Keratinocyte (primary cell): Measurements from ENCODE around the gene MIER3. TPM values are rescaled to one million over a fixed set of nuclear protein-coding genes. Genes with fewer than 3 reads are reported as not detected.

ENCODE experiments used
- DNase-seq: peaks from one replicate; pipeline ENCODE4 v3.0.0-alpha.2; 2011; ENCODE audit warnings: low read depth, missing footprints, low spot score
- FAIRE-seq: peaks from 2 replicates; lab custom pipeline; 2011; peaks lifted over from hg19 to GRCh38; lab: Jason Lieb, UNC
- H2AFZ ChIP-seq: 2 replicates; pipeline ENCODE4 v1.6.0; 2012; ENCODE audit warnings: low read length, control low read depth, inconsistent platforms; ENCODE audit not compliant: control insufficient read depth
- H3K27ac ChIP-seq: 2 replicates; pipeline ENCODE4 v1.5.1; 2011; ENCODE audit warnings: low read length; ENCODE audit not compliant: control insufficient read depth, insufficient read depth
- H3K27me3 ChIP-seq: 3 replicates; pipeline ENCODE4 v1.6.0; 2011; ENCODE audit warnings: low read length; ENCODE audit not compliant: control insufficient read depth, insufficient read depth; ENCODE audit errors: extremely low read depth
- H3K36me3 ChIP-seq, 2 experiments: 2 replicates in 1 of 2; 3 replicates in 1 of 2; pipeline ENCODE4 v1.5.1; 2011; ENCODE audit warnings: low read length in 2 of 2, mild to moderate bottlenecking in 1 of 2; ENCODE audit not compliant: control insufficient read depth in 2 of 2, insufficient read depth in 2 of 2; ENCODE audit errors: extremely low read depth in 1 of 2
- H3K4me1 ChIP-seq: 3 replicates; pipeline ENCODE4 v1.5.1; 2011; ENCODE audit warnings: low read length; ENCODE audit not compliant: control insufficient read depth, insufficient read depth; ENCODE audit errors: extremely low read depth
- H3K4me2 ChIP-seq: 3 replicates; pipeline ENCODE4 v1.6.0; 2011; ENCODE audit warnings: low read depth, low read length; ENCODE audit not compliant: control insufficient read depth, insufficient read depth; ENCODE audit errors: extremely low read depth
- H3K4me3 ChIP-seq, 3 experiments: fragments of 200-600 bp in 1 of 3; sonication (generic) in 1 of 3; 2 replicates in 2 of 3; 3 replicates in 1 of 3; pipeline ENCODE4 v1.5.1; 2011 to 2016; ENCODE audit warnings: low read length in 3 of 3, mild to moderate bottlenecking in 3 of 3, control low read depth in 2 of 3, inconsistent platforms in 1 of 3, low read depth in 1 of 3, mixed read lengths in 1 of 3, mixed run types in 1 of 3, moderate library complexity in 1 of 3; ENCODE audit not compliant: control insufficient read depth in 2 of 3, insufficient read depth in 2 of 3; ENCODE audit errors: extremely low read depth in 1 of 3
- H3K79me2 ChIP-seq: 2 replicates; pipeline ENCODE4 v1.6.0; 2012; ENCODE audit warnings: low read length; ENCODE audit not compliant: control insufficient read depth, insufficient read depth
- H3K9ac ChIP-seq: 3 replicates; pipeline ENCODE4 v1.6.0; 2011; ENCODE audit warnings: low read length; ENCODE audit not compliant: control insufficient read depth, insufficient read depth; ENCODE audit errors: extremely low read depth
- H3K9me1 ChIP-seq: 3 replicates; pipeline ENCODE4 v1.6.0; 2011; ENCODE audit warnings: low read length; ENCODE audit not compliant: control insufficient read depth, insufficient read depth; ENCODE audit errors: extremely low read depth
- H3K9me3 ChIP-seq: 2 replicates; pipeline ENCODE4 v1.5.1; 2012; ENCODE audit warnings: low read depth, low read length; ENCODE audit not compliant: control insufficient read depth
- H4K20me1 ChIP-seq: 3 replicates; pipeline ENCODE4 v1.6.0; 2011; ENCODE audit warnings: low read length; ENCODE audit not compliant: control insufficient read depth, insufficient read depth; ENCODE audit errors: extremely low read depth
- EZH2 ChIP-seq: IDR thresholded peaks from one replicate; pipeline ENCODE4 v1.6.1; 2012; ENCODE audit warnings: inconsistent platforms, mild to moderate bottlenecking, low read length, moderate library complexity
- dilution Hi-C: fragments of 300-500 bp; cut with MboI; formaldehyde crosslinking; loops from one replicate; pipeline ENCODE4 v1.7.0; 2020; ENCODE audit warnings: low sequenced_read_pairs; ENCODE audit not compliant: extremely low pct_ligation_motif_present
- polyA plus RNA-seq, 5 experiments: library from polyadenylated mRNA; depleted of rRNA in 3 of 5; stranded (reverse) in 3 of 5; stranded (forward) in 1 of 5; unstranded in 1 of 5; fragments of >200 nt; gene quantifications; 1 replicate in 1 of 5; 2 replicates in 3 of 5; 3 replicates in 1 of 5; pipeline versions ENCODE4 v1.2.1 to v1.2.3, GENCODE V29; 2011 to 2012; ENCODE audit warnings: missing spikeins in 2 of 5, low read depth in 1 of 5, low replicate concordance in 1 of 5
- TF ChIP-seq, protein P1 (sequence below), 3 experiments: IDR thresholded peaks in 1 of 3; conservative IDR thresholded peaks in 1 of 3; optimal IDR thresholded peaks in 1 of 3; 2 replicates in 2 of 3; 3 replicates in 1 of 3; pipeline versions ENCODE3 to v1.5.1; 2011; ENCODE audit warnings: low read length in 3 of 3, mild to moderate bottlenecking in 3 of 3, moderate library complexity in 2 of 3, control low read depth in 1 of 3, inconsistent platforms in 1 of 3; ENCODE audit not compliant: insufficient read depth in 2 of 3; ENCODE audit errors: extremely low read depth in 1 of 3

Gene MIER3
- polyA plus RNA-seq, 1 donor (not counting 4 experiments of a cell fraction or from before 2014, with no cell fraction given) = 13.3 TPM

DNA sequence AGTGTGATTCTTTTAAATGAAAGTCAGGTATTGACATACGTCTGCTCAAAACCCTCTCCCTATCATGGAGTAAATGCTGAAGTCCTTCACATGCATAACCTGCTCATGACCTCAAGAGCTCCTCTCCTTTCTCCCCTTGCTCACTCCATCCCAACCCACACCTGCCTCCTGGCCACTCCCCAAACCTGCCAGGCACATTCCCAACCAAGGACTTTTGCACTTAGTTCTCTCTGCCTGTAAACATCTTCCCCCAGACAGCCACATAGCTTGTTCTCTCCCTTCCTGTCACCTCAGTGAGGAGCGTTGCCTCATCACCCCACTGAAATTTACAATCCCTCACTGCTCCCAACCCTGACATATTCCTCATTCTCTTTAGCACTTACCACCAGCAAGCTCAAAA, 33.9 kb downstream of the MIER3 start:
- H4K20me1 ChIP-seq = no peaks in the 10 kb centered on the region
- no peak overlapping the region for H3K27ac ChIP-seq
- H3K4me1 ChIP-seq = no peaks in the 10 kb centered on the region
- H2AFZ ChIP-seq = no peak overlapping the region
- dilution Hi-C loops = no loop called here
- TF ChIP-seq EZH2 = no peak
- TF ChIP-seq, protein P1, sequence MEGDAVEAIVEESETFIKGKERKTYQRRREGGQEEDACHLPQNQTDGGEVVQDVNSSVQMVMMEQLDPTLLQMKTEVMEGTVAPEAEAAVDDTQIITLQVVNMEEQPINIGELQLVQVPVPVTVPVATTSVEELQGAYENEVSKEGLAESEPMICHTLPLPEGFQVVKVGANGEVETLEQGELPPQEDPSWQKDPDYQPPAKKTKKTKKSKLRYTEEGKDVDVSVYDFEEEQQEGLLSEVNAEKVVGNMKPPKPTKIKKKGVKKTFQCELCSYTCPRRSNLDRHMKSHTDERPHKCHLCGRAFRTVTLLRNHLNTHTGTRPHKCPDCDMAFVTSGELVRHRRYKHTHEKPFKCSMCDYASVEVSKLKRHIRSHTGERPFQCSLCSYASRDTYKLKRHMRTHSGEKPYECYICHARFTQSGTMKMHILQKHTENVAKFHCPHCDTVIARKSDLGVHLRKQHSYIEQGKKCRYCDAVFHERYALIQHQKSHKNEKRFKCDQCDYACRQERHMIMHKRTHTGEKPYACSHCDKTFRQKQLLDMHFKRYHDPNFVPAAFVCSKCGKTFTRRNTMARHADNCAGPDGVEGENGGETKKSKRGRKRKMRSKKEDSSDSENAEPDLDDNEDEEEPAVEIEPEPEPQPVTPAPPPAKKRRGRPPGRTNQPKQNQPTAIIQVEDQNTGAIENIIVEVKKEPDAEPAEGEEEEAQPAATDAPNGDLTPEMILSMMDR (optimal IDR thresholded peaks at IDR 0.05 in 1 of 3, IDR thresholded peaks at IDR 0.05 in 1 of 3, conservative IDR thresholded peaks at IDR 0.05 in 1 of 3; ENCODE audit: extremely low read depth in 1 of 3, insufficient read depth in 2 of 3, low read length in 3 of 3) = no peak
- no peak overlapping the region for H3K4me3 ChIP-seq
- DNase-seq = no peak
- no peaks in the 10 kb centered on the region for H3K79me2 ChIP-seq
- H3K9me1 ChIP-seq = no peaks in the 10 kb centered on the region
- H3K36me3 ChIP-seq = peaks cover 6 to 7% of the 10 kb centered on the region in 2 experiments
- no peak overlapping the region for H3K4me2 ChIP-seq
- H3K9ac ChIP-seq = no peak overlapping the region
- no peaks in the 10 kb centered on the region for H3K27me3 ChIP-seq
- FAIRE-seq = no peak
- H3K9me3 ChIP-seq = no peaks in the 10 kb centered on the region

DNA sequence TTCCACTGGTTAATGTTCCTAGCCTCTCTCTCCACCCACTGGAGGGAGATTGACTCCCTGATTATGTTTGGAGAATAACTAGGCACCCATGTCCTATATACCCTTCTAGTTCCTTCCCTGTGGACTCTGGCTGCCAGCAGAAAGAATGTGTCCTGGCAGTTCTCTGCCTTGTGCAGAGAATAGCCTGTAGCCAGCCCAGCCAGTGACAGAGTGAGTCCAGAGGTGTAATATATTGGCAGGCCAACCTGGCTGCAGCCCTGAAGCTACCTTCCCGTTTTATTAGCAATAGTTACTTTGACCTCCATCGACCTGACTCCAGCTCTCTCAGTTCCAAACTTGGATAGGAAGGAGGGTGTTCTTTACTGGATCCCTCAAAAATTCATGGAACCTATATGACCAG, 34.4 kb downstream of the MIER3 start:
- TF ChIP-seq, protein P1 (optimal IDR thresholded peaks at IDR 0.05 in 1 of 3, IDR thresholded peaks at IDR 0.05 in 1 of 3, conservative IDR thresholded peaks at IDR 0.05 in 1 of 3; ENCODE audit: extremely low read depth in 1 of 3, insufficient read depth in 2 of 3, low read length in 3 of 3) = no peak
- no peak for TF ChIP-seq EZH2
- no peaks in the 10 kb centered on the region for H3K79me2 ChIP-seq

More for the DNA sequence above, 34.4 kb downstream of the MIER3 start:
- FAIRE-seq (no peak), DNase-seq (no peak)
- Histone ChIP-seq H3K9me3 (no peaks in the 10 kb centered on the region), H3K9me1 (no peaks in the 10 kb centered on the region), H3K4me2 (no peak overlapping the region), H3K9ac (no peak overlapping the region), H3K27ac (no peak overlapping the region), H3K4me1 (no peaks in the 10 kb centered on the region), H3K4me3 (no peak overlapping the region), H4K20me1 (no peaks in the 10 kb centered on the region), H3K36me3 (peaks cover under 1 to 4% of the 10 kb centered on the region in 2 experiments), H2AFZ (no peak overlapping the region), H3K27me3 (no peaks in the 10 kb centered on the region)
- dilution Hi-C loops = no loop called here
